Esophagus muscularis mucosa (tissue), 4 donors: ENCODE measurements around the gene SLC25A25.

ENCODE experiments used
- CTCF ChIP-seq, 3 experiments: fragments of 200-600 bp in 2 of 3; fragments of 450-650 bp in 1 of 3; sonication (generic) in 2 of 3; IDR thresholded peaks; one replicate each; pipeline ENCODE4 v1.5.1; 2017 to 2019; ENCODE audit warnings: antibody characterized with exemption in 3 of 3, mild to moderate bottlenecking in 2 of 3, moderate library complexity in 1 of 3
- EP300 ChIP-seq: sonication (generic); formaldehyde crosslinking; IDR thresholded peaks from one replicate; pipeline ENCODE4 v1.6.1; 2017; ENCODE audit warnings: antibody characterized with exemption
- POLR2A ChIP-seq: fragments of 450-650 bp; IDR thresholded peaks from one replicate; pipeline ENCODE4 v1.6.1; 2017; ENCODE audit warnings: antibody characterized with exemption, moderate library complexity, mild to moderate bottlenecking, low read depth
- POLR2AphosphoS5 ChIP-seq, 2 donors: sonication (generic); formaldehyde crosslinking; IDR thresholded peaks; one replicate each; pipeline ENCODE4 v1.6.1; 2017; ENCODE audit warnings: antibody characterized with exemption in 2 of 2

GRCh38 chr9:128136816-128137793 lies 69.1 kb downstream of the SLC25A25 start:
- no peak for TF ChIP-seq CTCF (IDR thresholded peaks at IDR 0.05)
- TF ChIP-seq POLR2AphosphoS5 (IDR thresholded peaks at IDR 0.05) = no peak
- no peak for TF ChIP-seq POLR2A
- no peak for TF ChIP-seq EP300
